Measurements from ENCODE around the gene PRKCA. TPM values are rescaled to one million over a fixed set of nuclear protein-coding genes. Genes with fewer than 3 reads are reported as not detected.

PRKCA gene
- total RNA-seq, 2 donors from 2014 or later: 8.3 to 26.5 TPM

DNA sequence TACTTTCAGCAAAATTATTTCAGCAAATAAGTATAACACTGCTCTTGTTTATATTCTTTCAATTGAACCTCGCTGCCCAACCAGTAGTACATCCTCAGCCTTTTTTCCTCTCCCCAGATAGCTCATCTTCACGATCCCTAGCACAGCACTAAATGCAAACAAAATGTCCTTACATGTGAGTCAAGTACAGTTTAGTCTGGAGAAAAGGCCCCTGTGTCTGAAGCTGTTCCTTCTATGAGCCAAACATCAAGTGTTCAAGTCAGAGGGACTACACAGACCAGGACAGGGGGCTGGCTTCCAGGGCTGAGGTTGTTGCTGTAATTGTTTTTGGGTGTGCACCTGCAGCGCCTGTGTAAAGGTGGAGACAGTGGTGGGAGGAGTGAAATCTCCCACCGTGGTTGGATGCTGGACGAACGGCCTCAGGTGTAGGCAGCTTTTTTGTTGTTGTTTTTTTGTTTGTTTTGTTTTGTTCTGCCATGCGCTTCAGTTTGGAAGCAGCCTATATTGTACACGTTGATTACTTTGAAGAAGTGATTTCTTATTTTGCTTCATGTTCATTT, 147.1 kb downstream of the PRKCA start:
- no peaks in the 10 kb centered on the region for H3K9me3 ChIP-seq
- WGBS: 74% methylated on average over 8 of the region's 8 CpGs
- DNase-seq (ENCODE audit: low spot score): no peak
- H3K27ac ChIP-seq: no peak overlapping the region
- no peaks in the 10 kb centered on the region for H3K27me3 ChIP-seq (replicated peaks; ENCODE audit: insufficient read depth)
- H3K4me3 ChIP-seq: no peak overlapping the region
- H3K36me3 ChIP-seq: no peaks in the 10 kb centered on the region
- TF ChIP-seq, protein P1, sequence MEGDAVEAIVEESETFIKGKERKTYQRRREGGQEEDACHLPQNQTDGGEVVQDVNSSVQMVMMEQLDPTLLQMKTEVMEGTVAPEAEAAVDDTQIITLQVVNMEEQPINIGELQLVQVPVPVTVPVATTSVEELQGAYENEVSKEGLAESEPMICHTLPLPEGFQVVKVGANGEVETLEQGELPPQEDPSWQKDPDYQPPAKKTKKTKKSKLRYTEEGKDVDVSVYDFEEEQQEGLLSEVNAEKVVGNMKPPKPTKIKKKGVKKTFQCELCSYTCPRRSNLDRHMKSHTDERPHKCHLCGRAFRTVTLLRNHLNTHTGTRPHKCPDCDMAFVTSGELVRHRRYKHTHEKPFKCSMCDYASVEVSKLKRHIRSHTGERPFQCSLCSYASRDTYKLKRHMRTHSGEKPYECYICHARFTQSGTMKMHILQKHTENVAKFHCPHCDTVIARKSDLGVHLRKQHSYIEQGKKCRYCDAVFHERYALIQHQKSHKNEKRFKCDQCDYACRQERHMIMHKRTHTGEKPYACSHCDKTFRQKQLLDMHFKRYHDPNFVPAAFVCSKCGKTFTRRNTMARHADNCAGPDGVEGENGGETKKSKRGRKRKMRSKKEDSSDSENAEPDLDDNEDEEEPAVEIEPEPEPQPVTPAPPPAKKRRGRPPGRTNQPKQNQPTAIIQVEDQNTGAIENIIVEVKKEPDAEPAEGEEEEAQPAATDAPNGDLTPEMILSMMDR (IDR thresholded peaks at IDR 0.05): no peak
- no peak for TF ChIP-seq POLR2A (IDR thresholded peaks at IDR 0.05)
- TF ChIP-seq POLR2AphosphoS5 (IDR thresholded peaks at IDR 0.05): no peak
- H3K4me1 ChIP-seq (replicated peaks): no peaks in the 10 kb centered on the region
- intact Hi-C loops (cut with DNase I): no loop called here

DNA sequence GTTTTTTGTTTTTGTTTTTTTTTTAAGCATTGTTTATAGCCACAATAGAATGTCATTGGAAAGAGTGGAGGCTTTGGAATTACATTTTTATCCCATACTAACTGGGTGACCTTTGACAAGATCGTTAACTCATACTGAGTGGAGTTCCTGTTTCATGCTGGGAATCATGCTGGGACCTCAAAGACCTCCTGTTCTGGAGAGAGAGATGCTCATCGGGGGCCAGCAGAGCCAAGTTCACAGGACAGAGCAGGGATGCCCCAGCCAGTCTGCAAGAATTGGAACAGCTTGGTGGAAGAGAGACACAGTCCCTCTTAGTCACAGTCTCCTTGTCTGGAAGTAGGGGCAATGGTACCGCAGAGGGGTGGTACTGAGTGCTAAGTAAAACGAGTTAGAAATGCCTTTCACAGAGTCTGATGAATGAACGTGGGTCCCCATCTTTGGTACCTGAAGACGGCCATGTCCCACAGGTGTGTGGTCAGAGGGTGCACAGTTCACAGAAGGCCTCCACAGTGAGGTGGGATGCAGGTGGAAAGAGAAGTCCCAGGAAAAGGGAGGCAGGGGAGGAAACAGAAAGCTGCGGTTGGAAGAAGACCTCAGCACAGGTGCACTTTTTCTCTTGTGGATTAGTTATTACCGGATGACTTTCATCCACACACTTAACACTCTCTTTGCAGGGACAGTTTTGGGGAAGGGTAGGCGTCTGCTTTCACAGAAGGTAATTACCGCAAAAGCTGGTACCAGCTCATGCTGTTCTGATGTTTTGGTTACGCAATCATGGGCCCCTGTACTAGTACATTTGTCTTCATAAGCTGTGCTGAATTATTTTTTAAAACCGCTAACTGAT, 147.8 kb downstream of the PRKCA start:
- Histone ChIP-seq H3K4me1 (replicated peaks) (no peaks in the 10 kb centered on the region), H3K4me3 (no peak overlapping the region), H3K27ac (no peak overlapping the region), H3K9me3 (no peaks in the 10 kb centered on the region), H3K36me3 (no peaks in the 10 kb centered on the region), H3K27me3 (replicated peaks; ENCODE audit: insufficient read depth) (no peaks in the 10 kb centered on the region)
- 74% methylated on average over 12 of the region's 12 CpGs for WGBS
- DNase-seq (ENCODE audit: low spot score): no peak
- intact Hi-C loops (cut with DNase I): no loop called here
- no peak for TF ChIP-seq POLR2A (IDR thresholded peaks at IDR 0.05)
- TF ChIP-seq, protein P1 (IDR thresholded peaks at IDR 0.05): no peak
- TF ChIP-seq POLR2AphosphoS5 (IDR thresholded peaks at IDR 0.05): no peak

DNA sequence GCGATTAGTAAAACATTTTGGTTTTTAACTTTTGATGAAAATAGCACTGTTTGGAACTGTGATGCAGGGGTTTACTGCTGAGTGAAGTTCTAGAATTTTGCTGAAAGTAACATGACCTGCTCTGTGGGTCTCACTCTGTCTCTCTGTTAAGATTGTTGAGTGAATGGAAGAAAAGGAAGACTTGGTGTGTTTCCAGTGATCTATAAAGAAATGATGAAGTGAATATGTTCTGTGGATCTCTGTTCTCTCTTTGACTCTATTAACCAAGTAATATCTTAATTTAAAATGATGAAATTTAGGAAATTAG, 148.4 kb downstream of the PRKCA start:
- Histone ChIP-seq H3K36me3 (no peaks in the 10 kb centered on the region), H3K9me3 (no peaks in the 10 kb centered on the region), H3K27ac (no peak overlapping the region), H3K4me3 (no peak overlapping the region), H3K27me3 (replicated peaks; ENCODE audit: insufficient read depth) (no peaks in the 10 kb centered on the region), H3K4me1 (replicated peaks) (no peaks in the 10 kb centered on the region)
- TF ChIP-seq POLR2A (IDR thresholded peaks at IDR 0.05) (no peak), POLR2AphosphoS5 (IDR thresholded peaks at IDR 0.05) (no peak)
- TF ChIP-seq, protein P1 (IDR thresholded peaks at IDR 0.05): no peak
- intact Hi-C loops (cut with DNase I): no loop called here
- DNase-seq (ENCODE audit: low spot score): no peak
- WGBS: 78% methylated on average over 1 of the region's 1 CpG

DNA sequence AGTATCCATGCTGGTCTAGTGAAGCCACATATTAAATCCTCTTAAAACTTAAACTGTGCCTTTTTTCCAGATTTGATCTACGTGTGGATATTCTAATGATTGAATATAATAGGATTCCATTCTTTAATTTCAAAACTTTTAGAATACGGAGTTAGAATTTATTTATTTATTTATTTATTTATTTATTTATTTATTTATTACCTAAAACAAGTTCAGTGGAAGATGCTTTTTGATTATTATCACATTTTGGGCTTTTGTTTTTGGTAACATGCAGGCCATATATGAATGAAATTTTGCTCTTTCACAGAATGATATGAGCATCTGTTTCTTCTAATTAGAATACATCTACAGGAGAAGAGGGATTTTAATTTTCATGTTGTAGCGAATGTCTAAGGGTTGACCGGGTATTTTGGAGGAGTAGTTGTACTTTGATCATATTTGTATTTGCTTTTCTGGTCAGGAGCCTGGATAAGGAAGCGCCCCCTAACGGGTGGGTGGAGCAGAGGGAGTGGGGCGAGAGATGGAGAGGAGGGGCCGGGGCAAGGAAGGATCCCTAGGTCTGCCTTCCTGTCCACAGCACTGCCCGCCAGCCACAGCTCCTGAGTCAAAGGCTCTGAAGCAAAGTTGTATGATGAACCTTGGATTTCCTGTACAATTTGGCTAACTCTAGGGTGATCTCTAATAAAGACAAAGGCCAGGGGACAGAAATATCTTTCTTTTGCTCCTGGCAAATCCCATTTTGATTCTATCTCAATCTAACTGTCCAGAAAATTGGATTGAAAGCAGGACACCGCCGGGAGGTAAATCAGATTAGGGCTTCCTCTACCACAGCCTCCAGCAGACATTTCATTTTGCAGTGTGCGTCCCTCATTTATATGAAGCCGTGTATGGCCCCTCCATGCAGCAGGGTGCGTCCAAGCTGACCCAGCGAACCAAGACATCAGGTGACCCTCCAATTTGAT, 149.1 kb downstream of the PRKCA start:
- Histone ChIP-seq H3K36me3 (no peaks in the 10 kb centered on the region), H3K9me3 (no peaks in the 10 kb centered on the region), H3K4me3 (no peak overlapping the region), H3K4me1 (replicated peaks) (no peaks in the 10 kb centered on the region), H3K27me3 (replicated peaks; ENCODE audit: insufficient read depth) (no peaks in the 10 kb centered on the region), H3K27ac (no peak overlapping the region)
- 78% methylated on average over 15 of the region's 15 CpGs for WGBS
- intact Hi-C loops (cut with DNase I): no loop called here
- TF ChIP-seq POLR2AphosphoS5 (IDR thresholded peaks at IDR 0.05) (no peak), POLR2A (IDR thresholded peaks at IDR 0.05) (no peak)
- TF ChIP-seq, protein P1 (IDR thresholded peaks at IDR 0.05): no peak
- DNase-seq (ENCODE audit: low spot score): no peak

All from prostate gland (tissue), 2 donors.